Hepatocyte (in vitro differentiated cells): ENCODE data around the gene SLC26A1. TPM values are rescaled to one million over a fixed set of nuclear protein-coding genes. Genes with fewer than 3 reads are reported as not detected.

ENCODE experiments used
- DNase-seq: peaks from one replicate; pipeline ENCODE4 v3.0.0-alpha.2; 2016; ENCODE audit warnings: low spot score
- H2AFZ ChIP-seq: fragments of 200-600 bp; sonication (generic); 2 replicates; pipeline ENCODE4 v1.6.0; 2016; ENCODE audit warnings: antibody characterized with exemption, mild to moderate bottlenecking
- H3K27ac ChIP-seq: fragments of 200-600 bp; sonication (generic); 2 replicates; pipeline ENCODE4 v1.5.1; 2016; ENCODE audit warnings: mild to moderate bottlenecking
- H3K27me3 ChIP-seq: fragments of 200-600 bp; sonication (generic); 2 replicates; pipeline ENCODE4 v1.6.1; 2016
- H3K36me3 ChIP-seq: fragments of 200-600 bp; sonication (generic); replicated peaks from 2 replicates; pipeline ENCODE4 v1.5.1; 2016; ENCODE audit warnings: low read depth; ENCODE audit not compliant: insufficient read depth
- H3K4me1 ChIP-seq: fragments of 200-600 bp; sonication (generic); 2 replicates; pipeline ENCODE4 v1.5.1; 2016; ENCODE audit warnings: mild to moderate bottlenecking, moderate library complexity; ENCODE audit not compliant: insufficient read depth
- H3K4me2 ChIP-seq: fragments of 200-600 bp; sonication (generic); 2 replicates; pipeline ENCODE4 v1.6.0; 2016
- H3K4me3 ChIP-seq: fragments of 200-600 bp; sonication (generic); 2 replicates; pipeline ENCODE4 v1.5.1; 2016; ENCODE audit warnings: mild to moderate bottlenecking
- H3K79me2 ChIP-seq: fragments of 200-600 bp; sonication (generic); 2 replicates; pipeline ENCODE4 v1.6.0; 2017; ENCODE audit warnings: mild to moderate bottlenecking
- H3K9me2 ChIP-seq: fragments of 200-600 bp; sonication (generic); replicated peaks from 2 replicates; pipeline ENCODE4 v1.6.0; 2017; ENCODE audit warnings: mild to moderate bottlenecking; ENCODE audit not compliant: insufficient read depth
- H3K9me3 ChIP-seq: fragments of 200-600 bp; sonication (generic); 2 replicates; pipeline ENCODE4 v1.5.1; 2016; ENCODE audit warnings: low read depth, mild to moderate bottlenecking
- H4K20me1 ChIP-seq: fragments of 200-600 bp; sonication (generic); 2 replicates; pipeline ENCODE4 v1.6.0; 2016; ENCODE audit warnings: mild to moderate bottlenecking; ENCODE audit not compliant: insufficient read depth, poor library complexity, severe bottlenecking
- CTCF ChIP-seq: fragments of 200-600 bp; sonication (generic); IDR thresholded peaks from 2 replicates; pipeline ENCODE4 v1.5.1; 2016; ENCODE audit warnings: antibody characterized with exemption, mild to moderate bottlenecking; ENCODE audit not compliant: poor library complexity
- EZH2 ChIP-seq: fragments of 200-600 bp; sonication (generic); IDR thresholded peaks from 2 replicates; pipeline ENCODE4 v1.6.1; 2016; ENCODE audit warnings: antibody characterized with exemption, mild to moderate bottlenecking, borderline replicate concordance
- EZH2phosphoT487 ChIP-seq: fragments of 200-600 bp; sonication (generic); IDR thresholded peaks from one replicate; pipeline ENCODE4 v1.6.1; 2018; ENCODE audit warnings: antibody characterized with exemption, mild to moderate bottlenecking, low read depth, moderate library complexity; ENCODE audit not compliant: unreplicated experiment, severe bottlenecking
- WGBS: methylation state at CpG from one replicate; pipeline ENCODE4 v1.1.6; 2016; ENCODE audit warnings: low lambda C conversion rate; ENCODE audit errors: missing lambda C conversion rate; 5-methylcytosine and 5-hydroxymethylcytosine counted together
- polyA plus RNA-seq: library from polyadenylated mRNA; unstranded; fragments of >200 nt; fragmentation: Nextera tagmentation; extraction: Ambion mirVana; gene quantifications from 2 replicates; pipeline ENCODE4 v1.2.1, GENCODE V29; 2016
- total RNA-seq: library from RNA; depleted of rRNA; stranded (reverse); fragments of >200 nt; gene quantifications from 2 replicates; pipeline ENCODE4 v1.2.3, GENCODE V29; 2014

SLC26A1 gene
- total and polyA plus RNA-seq, 2 experiments from 2014 or later, result 9.0 to 12.6 TPM

GRCh38 chr4:1011022-1011665, 17.9 kb upstream of the SLC26A1 start, which contains the start of gene FGFRL1:
FGFRL1 (plus strand) TSS chr4:1011626; CDS start chr4:1012486, 860 bp downstream.
- no peaks in the 10 kb centered on the region for H3K36me3 ChIP-seq
- peak within 1 kb of the TSS; percentile 100 for H3K4me2 ChIP-seq
- H3K4me1 ChIP-seq, result peaks cover 11% of the 10 kb centered on the region
- H3K79me2 ChIP-seq, result peaks cover 9% of the 10 kb centered on the region
- H3K27me3 ChIP-seq, result peaks cover 24% of the 10 kb centered on the region
- no peaks in the 10 kb centered on the region for H4K20me1 ChIP-seq
- TF ChIP-seq EZH2 (no peak), CTCF (peak; percentile 3)
- peak within 1 kb of the TSS; percentile 60 for H2AFZ ChIP-seq
- peak; percentile 96 for DNase-seq
- H3K4me3 ChIP-seq, result peak within 1 kb of the TSS; percentile 57
- H3K9me3 ChIP-seq, result no peaks in the 10 kb centered on the region
- WGBS, result 4% methylated on average over 20 of the region's 89 CpGs
- no peaks in the 10 kb centered on the region for H3K9me2 ChIP-seq
- peak within 1 kb of the TSS; percentile 88 for H3K27ac ChIP-seq

- peak overlapping the region; percentile 88 for H3K27ac ChIP-seq
- peak overlapping the region; percentile 79 for H3K4me3 ChIP-seq
- no peaks in the 10 kb centered on the region for H4K20me1 ChIP-seq
- peaks cover 11% of the 10 kb centered on the region for H3K4me1 ChIP-seq
- H2AFZ ChIP-seq, result peak overlapping the region; percentile 71
- H3K4me2 ChIP-seq, result peak overlapping the region; percentile 100
- H3K36me3 ChIP-seq, result no peaks in the 10 kb centered on the region
- H3K27me3 ChIP-seq, result peaks cover 24% of the 10 kb centered on the region
- H3K9me3 ChIP-seq, result no peaks in the 10 kb centered on the region
- no peaks in the 10 kb centered on the region for H3K9me2 ChIP-seq
- TF ChIP-seq EZH2, result no peak
- no peak for TF ChIP-seq EZH2phosphoT487
- no peak for TF ChIP-seq CTCF
- DNase-seq, result peak; percentile 85
- H3K79me2 ChIP-seq, result peaks cover 5% of the 10 kb centered on the region
- 8% methylated on average over 33 of the region's 36 CpGs for WGBS
These were observed 17.3 kb upstream of the SLC26A1 start for GRCh38 chr4:1010395-1011021.

GRCh38 chr4:1009542-1010394, 16.6 kb upstream of the SLC26A1 start:
- WGBS, result 3% methylated on average over 48 of the region's 109 CpGs
- no peaks in the 10 kb centered on the region for H3K9me2 ChIP-seq
- peak overlapping the region; percentile 95 for H3K4me3 ChIP-seq
- no peaks in the 10 kb centered on the region for H4K20me1 ChIP-seq
- no peaks in the 10 kb centered on the region for H3K36me3 ChIP-seq
- peaks cover 11% of the 10 kb centered on the region for H3K4me1 ChIP-seq
- H3K9me3 ChIP-seq, result no peaks in the 10 kb centered on the region
- TF ChIP-seq CTCF (peak; percentile 5), EZH2phosphoT487 (no peak)
- peak overlapping the region; percentile 100 for H2AFZ ChIP-seq
- DNase-seq, result peak; percentile 93
- H3K27me3 ChIP-seq, result peaks cover 25% of the 10 kb centered on the region
- peak overlapping the region; percentile 88 for H3K27ac ChIP-seq
- H3K79me2 ChIP-seq, result peaks cover 5% of the 10 kb centered on the region
- peak overlapping the region; percentile 100 for H3K4me2 ChIP-seq
